HG03457 (cell line): ENCODE measurements around the gene FRY.

Source experiments
- ATAC-seq: cut with Tn5 transposase; IDR thresholded peaks from one replicate; pipeline ENCODE4 v1.9.1; 2021; ENCODE audit warnings: moderate number of reproducible peaks; ENCODE audit not compliant: unreplicated experiment

The FRY gene

DNA sequence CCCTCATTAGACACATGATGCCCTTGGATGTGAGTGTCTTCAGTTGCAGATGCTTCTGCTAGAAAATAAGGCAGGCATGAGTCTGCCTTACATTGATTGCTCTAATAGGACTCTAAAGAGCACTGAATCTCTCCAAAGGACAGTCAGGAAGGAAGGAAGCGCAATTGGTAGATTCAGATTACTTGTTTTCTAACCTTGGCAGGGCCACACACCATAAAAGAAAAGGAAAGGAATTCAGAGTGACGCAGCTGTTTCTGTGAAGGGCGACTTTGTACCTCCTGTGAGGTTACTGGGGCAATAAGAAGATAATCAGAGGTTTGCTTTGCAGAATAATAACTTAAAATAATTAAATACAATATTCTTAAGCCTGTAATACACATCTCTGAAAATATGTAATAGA lies 48.0 kb downstream of the FRY start:
- ATAC-seq: no peak

DNA sequence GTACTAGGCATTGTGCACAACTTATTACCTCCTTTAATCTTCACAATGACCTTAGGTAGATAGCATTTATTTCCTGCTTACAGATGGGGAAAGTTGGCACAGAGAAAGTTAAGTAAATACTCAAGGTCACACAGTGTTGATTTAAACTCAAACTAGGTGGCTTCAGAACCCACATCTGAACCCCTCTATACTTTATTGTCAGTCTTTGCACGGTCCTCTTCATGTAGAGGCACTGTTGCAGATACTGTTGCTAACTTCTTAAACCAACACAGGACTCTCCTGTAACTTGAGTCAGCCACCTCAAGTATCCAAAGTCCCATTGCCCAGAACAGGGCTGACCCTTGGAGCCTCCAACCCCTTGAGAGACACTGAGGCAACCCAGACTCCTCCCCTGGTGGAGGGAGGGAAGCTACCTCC lies 48.8 kb downstream of the FRY start:
- no peak for ATAC-seq

DNA sequence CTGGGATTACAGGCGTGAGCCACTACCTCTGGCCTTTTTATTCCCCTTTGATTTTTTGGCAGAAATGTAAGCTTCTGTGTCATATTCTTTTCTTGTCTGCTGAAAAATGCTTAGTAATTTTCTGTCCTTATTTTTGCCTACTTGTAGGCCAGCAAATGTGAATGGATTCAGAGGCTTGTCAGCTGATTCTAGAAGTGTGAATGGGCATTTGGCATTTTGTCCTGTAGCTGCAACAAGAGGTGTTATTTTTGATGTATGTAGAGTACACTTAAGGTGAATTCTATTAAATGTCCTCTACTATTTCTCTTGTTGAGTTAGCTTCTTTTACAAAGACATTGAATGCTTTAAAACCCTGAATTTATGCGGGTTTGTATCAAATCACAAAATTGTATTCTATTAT lies 50.0 kb downstream of the FRY start:
- no peak for ATAC-seq

DNA sequence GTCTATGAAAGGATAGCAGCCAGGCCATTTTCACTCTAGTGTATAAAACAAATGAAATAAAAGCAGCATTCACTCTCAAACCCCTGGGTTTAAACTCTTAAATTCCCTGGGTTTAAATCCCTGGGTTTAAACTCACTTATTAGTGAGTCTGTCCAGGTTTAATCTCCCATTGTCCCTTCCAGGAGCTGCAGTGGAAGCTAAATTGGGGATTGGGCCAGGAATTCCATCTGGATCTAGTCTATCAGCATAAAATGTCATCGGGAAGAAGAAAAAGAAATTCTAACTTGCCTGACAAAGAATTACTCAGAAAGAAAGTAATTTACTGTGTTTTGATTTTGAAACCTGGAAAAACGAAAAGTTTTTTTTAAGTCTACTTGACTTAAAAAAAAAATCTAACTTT lies 54.8 kb downstream of the FRY start:
- no peak for ATAC-seq

DNA sequence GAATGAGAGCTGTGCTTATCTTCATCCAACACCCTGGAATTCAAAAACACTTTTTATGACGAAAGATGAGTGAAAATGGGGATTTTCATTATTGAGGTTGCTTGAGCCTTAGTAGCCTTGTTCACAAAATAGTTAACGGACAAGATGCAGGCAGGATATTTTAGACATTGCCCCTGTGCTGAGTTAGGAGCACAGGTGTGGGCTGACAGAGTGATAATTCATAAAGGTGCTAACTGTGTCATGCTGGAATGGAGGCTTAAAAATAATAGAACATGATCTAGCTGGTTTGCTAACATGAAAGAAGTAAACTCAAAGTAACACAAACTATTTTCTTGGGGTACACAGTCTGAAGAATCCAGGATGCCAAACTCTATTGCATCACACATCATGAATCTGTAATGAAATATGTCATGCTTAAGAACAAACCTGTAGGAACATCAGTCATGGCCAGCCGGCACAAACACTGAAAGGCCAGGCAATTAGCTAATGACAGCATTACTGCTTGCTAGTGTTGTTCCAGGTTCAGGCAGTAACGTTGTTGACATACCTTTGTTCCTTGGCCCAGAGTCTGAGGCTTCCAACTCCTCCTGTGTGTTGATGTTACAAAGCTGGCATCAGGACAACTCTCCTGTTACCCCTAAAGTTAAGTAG lies 55.3 kb downstream of the FRY start:
- ATAC-seq: no peak

DNA sequence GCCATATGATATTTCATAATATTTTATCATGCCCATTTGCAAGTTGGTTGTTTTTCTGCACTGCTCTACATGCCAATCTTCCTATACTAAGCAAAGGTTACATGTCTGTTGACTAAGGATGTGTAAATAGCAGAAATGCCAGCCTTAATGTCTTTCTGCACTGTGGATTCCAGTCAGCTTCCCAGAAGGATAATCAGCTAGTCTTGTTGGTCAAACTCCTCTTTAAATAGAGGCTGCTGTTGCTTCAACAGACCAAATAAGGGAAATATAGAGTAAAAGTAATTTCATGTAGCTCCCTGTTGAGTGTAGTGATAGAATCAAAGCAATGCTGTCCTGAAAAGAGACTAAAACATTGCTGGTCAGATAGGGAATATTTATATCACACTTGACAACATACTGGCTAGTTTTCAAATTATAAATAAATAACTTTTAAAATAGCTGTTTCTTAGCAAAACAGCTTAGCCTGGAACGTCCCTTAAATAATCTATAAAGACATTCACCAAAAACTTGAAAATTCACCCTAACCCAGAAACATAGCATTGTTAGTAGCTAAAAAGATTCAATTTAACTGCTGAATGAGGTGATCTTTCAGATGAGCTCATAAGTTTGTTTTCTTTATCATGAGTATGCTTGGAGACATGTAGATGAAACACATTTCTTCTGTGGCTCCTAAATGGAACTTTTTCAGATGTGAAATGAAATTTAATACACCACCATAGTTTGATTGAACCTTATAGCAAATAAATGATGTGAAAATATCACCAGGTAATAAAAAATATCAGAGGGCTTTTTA lies 56.6 kb downstream of the FRY start:
- no peak for ATAC-seq

DNA sequence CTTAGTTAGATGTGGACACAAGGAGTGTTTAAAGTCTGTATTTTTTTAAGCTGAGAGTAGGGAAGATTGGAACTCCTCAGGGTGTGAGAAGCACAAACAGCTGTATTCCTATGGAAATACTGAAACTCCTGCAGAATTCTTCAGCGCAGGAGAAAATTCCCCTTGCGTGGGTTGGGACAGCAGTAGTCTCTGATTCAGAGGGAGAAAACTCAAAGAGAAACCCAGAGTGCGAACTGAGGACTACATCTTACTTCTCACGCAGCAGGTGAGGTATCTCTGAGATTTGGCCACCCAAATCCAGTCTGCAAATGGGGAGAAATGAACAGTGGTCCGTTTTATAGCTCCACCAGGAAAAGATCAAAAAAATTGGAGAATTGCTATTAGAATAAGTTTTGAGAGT lies 60.9 kb downstream of the FRY start:
- ATAC-seq: no peak

DNA sequence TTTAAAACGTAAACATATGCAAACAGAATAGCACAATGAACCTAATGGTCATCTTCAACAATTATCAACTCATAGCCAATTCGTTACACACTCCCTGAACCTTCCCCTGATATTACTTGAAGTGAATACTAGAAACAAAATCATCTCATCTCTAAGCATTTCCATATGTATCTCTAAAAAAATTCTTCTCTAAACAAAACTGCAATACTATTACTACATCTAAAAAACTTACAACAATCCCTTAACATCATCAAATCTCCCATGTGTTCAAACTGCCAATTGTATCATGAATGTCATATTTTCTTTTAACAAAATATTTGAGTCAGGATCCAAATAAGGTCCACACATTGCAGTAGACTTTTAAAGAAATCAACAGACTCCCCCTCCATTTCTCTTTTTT lies 61.4 kb downstream of the FRY start:
- no peak for ATAC-seq

DNA sequence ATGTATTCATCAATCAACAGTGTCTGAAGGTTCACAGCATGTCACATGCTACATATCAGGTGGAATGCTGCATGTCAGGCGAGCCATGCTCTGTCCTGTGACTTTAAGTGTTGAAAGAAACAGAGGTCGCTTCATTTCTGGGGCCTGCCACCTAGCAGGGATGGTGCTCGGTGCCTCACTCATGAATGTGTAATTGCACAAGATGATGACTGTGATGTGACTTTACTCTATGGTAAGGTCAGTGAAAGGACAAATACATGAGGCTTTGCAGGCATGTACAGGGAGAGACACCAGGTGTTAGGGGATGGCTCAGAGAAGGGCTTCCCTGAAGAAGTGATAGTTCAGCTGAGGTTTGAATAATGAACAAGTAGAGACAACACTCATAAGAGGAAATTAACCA lies 66.7 kb downstream of the FRY start:
- no peak for ATAC-seq

DNA sequence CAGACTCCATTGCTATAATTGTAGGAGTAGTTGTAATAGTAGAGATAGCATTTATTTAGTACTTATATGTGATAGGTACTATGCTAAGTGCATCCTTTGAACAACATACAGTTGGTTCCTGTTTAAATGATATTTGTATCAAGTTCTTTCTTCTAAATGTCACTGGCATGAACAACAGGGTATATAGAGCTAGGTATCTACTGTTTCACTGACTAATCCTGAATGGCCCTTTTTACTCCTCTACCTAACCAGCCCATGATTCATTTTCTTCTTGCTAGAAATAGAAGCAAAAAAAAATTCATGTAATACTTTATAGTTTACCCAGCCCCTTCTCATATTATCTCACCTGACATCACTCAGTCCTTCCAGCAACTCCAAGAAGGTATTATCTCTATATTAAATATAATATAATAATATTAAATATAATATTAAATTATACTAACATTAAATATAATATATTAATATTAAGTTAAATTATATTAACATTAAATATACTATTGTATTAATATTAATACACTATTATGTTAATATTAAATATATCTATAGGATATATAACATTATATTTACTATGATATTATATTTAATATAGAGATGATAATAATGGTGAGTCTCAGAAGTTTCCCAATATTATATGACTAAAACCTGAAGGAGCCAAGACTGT lies 74.2 kb downstream of the FRY start:
- no peak for ATAC-seq

DNA sequence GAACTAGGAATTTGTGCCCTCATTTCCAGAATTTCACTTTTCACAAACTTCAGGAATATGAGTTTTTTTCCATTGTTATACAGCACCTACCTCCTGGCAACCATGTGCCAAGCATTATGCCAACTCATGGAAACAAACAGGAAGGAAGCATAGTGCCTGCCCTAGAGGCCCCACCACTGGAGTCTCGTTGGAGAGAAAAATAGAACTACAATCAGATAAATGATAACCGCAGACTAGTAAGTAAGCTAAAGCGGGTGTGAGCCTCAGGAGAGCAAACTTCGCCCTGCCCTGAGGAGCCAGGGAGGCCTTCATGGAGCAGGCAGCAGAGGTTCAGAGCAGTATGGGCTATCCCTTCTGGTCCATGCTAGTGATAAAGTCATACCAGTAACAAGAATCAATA lies 75.9 kb downstream of the FRY start:
- ATAC-seq: no peak

DNA sequence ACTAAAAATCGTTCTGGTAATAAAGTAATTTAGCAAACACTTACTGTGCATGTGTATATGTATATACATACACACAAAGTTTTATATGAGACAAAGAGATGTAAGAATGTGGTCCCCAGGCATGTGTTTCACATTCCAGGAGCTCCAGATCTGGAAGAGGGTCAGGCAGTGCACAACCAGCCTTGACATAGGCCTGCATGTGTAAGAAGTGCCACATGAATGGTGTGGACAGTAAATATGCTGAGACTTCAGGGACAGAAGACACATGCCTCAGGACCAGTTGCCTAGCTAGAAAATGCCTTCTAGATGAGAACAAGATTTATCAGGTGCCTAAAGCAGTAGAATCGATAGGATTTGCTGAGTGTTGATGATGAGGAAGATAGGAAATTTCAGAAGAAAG lies 76.4 kb downstream of the FRY start:
- no peak for ATAC-seq

DNA sequence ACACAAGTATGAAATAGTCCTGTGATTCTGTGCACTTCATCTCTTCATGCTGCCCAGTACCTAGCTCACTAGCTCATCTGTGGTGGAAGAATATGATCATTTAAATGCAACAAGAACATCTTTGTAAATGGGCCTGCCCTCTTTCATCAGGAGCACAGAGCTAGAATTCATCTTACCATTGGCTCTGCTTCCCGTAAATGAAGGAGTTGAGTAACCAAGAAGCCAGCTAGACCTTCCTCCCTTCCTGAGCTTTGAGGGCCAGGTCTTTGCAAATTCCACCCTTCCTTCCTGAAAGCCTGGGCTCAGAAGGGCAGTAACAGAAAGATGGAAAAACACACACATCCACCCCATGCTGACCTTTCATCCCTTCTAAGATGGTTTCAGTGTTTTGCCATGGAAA lies 82.0 kb downstream of the FRY start:
- no peak for ATAC-seq

DNA sequence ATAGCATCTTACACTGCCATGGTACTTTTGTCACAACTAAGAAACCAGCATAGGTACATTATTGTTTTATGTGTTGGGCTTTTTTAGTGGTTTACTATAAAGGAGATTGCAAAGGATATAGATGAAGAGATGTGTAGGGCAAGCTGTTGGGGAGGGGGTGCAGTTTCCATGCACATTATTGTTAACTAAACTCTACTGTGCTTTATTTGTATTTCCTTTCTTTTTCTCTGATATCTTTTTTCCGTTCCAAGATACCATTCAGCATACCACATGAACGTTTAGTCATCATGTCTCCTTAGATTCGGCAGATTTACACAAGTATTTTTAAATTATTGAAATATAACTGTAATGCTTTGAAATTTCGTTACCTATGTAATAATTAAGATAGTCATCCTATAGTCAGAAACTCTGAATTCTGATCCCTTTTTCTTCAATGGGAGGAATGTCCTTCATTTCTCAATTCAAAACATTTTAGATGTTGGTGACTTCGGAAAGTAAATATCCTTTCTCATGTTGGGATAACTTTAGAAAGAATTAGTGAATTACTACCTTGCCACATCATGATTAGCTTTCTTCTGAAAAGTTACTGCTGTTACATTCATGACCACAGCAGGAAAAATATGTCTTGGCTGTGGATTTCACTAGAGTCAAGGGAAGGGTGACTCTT lies 82.8 kb downstream of the FRY start:
- no peak for ATAC-seq

DNA sequence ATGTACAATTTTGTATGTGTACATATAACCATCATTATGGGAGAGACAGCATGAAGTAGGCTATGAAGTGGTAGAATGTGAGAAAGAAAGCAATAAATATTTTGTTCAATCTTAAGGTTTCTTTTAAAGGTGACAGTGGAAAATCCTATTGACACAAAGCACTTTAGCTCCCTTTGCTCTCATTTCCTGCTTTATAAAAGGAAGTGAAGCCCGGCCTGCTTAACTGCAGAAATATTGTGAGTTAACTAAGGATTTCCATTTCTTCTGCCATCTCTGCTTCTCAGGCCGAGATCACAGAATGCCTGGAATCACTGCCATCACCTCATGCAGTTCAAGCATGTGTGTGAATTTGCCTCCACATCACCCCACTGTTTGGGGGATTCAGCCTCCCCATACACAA lies 83.5 kb downstream of the FRY start:
- ATAC-seq: no peak

DNA sequence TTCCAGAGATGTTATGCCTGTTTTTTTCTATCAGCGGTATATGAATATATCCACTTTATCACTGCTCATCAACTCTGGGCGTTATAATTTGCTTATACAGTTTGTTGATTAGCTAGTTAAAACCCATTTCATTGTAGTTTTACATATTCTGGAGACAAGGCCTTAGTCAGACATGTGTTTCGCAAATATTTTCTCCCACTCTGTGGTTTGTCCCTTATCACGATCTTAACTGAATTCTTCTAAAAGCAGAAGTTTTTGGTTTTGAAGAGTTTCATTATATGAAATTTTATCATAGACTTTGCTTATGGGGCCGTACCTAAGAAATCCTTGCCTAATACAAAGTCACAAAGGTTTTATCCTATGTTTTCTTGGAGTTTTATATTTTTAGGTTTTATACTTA lies 84.6 kb downstream of the FRY start:
- no peak for ATAC-seq

DNA sequence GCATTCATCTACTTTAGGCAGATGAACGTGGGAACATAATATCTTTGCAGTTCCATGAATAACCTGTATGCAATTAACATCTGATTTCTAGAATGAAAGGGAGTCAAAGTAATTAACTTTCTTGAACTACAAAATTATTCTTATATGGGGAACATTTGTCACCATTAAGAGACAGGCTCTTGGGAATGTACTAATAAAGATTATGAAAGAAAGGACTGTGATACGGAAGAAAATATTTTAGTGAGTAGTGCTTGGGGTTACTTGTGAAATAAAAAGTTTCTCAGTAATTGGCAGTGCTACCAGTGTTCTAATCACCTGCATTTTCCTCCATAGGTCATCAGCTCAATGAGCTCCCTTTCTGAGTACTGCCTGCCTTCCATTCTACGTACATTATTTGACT lies 85.4 kb downstream of the FRY start:
- no peak for ATAC-seq

DNA sequence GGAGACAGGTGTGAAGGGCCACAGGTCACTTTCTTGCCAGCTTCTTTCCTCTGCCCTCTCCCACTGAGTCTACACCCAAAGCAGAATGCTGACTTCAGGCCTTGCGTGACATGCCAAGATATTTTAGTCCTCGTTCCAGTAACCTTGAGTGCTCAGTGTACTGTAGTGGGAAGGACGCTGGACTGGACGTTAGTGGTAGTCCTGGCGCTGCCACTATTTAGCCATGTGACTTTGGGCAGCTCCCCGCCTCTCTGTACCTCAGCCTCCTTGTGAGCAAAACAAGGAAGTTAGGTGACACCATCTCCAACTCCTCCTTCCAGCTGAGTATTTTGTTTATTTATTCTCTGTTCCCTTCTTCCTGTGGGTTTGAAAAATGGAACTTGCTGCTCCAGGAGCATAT lies 86.1 kb downstream of the FRY start:
- no peak for ATAC-seq

DNA sequence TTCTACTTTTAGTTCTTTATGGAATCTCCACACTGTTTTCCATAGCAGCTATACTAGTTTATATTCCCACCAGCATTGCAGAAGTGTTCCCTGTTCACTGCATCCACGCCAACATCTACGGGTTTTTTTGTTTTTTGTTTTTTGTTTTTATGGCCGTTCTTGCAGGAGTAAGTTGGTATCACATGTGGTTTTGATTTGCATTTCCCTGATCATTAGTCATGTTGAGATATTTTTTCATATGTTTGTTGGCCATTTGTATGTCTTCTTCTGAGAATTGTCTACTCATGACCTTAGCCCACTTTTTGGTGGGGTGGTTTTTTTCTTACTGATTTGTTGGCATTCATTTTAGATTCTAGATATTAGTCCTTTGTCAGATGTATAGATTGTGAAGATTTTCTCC lies 89.7 kb downstream of the FRY start:
- no peak for ATAC-seq

DNA sequence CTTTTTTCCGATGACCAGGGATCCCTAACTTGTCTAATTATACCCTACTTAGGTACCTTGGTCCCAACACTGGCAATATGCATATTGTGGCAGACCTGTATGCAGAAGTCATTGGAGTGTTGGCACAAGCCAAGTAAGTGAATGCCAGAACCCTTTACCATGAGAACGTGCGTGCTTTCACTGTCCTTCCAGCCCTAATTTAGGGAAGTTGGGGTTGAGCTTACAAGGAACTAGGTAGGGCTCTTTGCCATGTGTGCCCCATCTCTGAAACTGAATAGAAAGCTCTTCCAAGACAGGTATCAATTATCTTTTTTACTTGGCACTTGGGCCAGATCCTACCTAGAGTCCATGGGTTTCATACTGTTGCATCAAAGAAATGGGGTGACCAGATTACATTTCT lies 93.2 kb downstream of the FRY start:
- no peak for ATAC-seq

DNA sequence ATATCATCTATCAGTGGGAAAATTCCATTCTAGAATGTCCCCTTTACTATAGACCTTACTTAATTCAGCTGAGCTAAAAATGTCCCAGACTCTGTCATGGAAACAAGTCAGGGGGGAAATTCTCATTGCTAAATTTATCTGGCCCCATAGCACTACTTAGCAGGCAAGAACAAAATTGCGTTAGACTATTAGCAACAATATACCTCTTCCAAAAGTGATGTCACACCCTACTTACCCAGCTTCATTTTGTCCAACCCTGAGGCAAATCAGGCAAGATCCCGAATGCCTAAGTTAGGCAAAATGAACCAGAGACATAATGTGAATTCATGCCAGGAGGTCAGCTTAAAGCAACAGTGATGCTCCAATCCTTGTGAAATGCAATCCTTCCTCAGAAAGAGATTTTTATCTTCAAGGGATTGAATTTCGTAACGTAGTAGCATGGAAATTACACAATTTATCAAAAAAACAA lies 93.7 kb downstream of the FRY start:
- ATAC-seq: no peak

DNA sequence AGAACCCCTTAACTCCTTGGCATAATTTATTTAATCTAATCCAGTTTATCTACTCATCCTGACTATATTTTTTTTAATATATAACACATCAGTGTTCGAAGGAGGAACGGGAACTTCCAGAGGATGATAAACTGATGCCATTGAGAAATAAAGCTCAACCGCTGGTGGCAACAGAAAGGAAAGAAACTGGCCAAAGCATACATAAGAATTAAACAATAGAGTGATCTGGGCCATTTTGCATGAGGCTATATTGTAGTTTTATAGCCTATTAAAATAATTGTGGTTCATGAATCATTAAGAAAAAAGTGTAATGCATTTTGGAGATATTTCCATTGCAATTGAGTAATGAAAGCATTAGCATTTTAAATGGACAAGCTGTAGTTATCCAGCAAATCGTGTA lies 94.2 kb downstream of the FRY start:
- no peak for ATAC-seq
